Activated CD4-positive, alpha-beta T cell treated with anti-CD3 and anti-CD28 coated beads for 1 hour (primary cell): ENCODE measurements around the gene TLNRD1.
"Not testable (repeated sequence)": the region's sequence is repeated elsewhere in the genome, so short reads cannot be mapped to it uniquely, and the experiment has no call there.

Experiments used
- DNase-seq: peaks from one replicate; pipeline ENCODE4 v3.0.0-alpha.2; 2020

Gene TLNRD1

DNA sequence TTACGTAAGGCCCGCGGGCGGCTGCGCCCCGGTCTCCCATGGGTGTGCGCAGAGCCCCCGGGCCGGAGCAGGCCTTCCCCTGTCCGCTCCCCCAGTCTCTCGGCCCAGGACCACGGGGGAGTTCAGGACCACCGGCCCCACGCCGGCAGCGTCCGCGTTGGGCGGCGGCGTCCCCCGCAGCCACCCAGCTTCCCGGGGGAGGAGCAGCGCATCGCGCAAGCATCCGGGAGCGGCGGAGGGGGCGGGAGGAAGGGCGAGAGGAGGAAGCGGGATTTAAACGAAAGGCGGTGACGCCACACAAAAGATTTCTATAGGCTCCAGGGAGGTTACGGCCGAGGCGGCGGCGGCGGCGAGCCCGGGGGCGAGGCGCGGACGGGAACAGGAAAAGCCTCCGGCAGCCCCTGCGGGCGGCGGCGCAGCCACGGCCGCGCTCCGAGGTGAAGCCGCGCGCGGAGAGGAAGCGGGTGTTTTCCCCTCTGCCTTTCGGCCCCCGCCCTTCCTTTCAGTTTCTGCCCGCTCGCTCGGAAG, at the start of gene TLNRD1:
TLNRD1 (plus strand) TSS at position 300 of the 528 bp plus-strand sequence. CDS start 1,349 bp downstream, outside the sequence.
- DNase-seq, result peak; percentile 70

DNA sequence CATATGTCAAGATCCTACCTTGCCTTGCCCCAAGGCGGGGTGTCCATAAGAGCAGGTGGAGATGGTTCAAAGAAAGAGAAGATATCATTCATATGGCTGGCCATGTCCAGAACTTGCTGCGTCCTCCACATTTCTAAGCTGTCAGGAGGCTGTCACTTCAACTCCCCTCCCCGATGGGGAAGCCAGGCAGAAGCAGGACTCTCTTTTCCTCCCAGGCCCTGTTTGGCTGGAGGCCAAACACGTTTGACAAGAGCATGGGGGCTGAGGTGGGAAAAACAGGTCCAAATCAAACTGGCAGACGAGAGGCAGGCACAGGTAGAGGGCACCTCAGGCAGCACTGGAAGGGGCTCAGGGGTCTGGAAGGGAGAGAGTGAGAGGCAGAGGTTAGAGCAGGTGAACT, 48.8 kb upstream of the TLNRD1 start:
- DNase-seq, result no peak

DNA sequence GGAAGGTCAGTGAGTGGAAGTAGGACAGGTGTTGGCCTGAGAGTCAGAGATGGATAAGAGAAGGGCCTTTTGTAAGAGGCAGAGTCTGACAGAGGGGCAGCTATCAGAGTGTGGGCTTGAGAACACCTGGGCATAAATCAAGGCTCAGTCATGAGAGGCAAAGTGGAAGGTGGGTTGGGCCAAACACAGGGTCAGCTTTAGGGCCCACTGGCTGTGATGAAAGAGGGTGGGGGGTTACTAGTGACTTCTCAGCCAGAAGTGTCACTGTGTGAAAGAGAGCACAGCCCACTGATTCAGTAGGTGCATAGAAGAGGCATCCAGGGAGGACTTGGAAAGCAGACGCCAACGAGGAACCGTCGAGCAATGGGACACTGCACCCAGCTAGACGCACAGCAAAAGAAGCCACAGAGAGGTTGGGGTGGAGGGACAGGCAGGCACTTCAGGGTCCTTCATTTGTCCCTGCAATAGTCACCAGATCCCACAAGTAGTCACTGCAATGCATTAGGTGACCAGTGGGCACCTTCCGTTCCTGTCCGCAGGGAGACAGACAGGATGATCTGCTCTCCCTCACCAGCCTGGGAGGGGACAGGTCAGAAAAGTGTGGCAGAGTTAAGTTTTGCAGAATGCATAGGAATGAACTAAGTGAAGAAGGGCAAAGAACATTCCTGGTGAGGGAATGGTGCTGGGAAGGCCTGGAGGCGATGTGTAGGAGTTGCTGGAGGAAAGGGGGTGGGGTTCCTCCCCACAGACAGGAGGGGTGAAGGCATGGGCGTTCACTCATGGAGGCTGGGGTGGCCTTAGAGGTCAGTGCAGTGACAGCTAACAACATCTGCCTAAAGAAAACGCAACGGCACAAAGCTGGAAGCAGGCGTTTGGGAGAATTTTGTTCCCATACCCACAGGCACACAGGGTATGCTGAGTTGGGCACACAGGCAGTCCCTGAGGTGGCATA, 47.4 kb upstream of the TLNRD1 start:
- DNase-seq, result no peak

DNA sequence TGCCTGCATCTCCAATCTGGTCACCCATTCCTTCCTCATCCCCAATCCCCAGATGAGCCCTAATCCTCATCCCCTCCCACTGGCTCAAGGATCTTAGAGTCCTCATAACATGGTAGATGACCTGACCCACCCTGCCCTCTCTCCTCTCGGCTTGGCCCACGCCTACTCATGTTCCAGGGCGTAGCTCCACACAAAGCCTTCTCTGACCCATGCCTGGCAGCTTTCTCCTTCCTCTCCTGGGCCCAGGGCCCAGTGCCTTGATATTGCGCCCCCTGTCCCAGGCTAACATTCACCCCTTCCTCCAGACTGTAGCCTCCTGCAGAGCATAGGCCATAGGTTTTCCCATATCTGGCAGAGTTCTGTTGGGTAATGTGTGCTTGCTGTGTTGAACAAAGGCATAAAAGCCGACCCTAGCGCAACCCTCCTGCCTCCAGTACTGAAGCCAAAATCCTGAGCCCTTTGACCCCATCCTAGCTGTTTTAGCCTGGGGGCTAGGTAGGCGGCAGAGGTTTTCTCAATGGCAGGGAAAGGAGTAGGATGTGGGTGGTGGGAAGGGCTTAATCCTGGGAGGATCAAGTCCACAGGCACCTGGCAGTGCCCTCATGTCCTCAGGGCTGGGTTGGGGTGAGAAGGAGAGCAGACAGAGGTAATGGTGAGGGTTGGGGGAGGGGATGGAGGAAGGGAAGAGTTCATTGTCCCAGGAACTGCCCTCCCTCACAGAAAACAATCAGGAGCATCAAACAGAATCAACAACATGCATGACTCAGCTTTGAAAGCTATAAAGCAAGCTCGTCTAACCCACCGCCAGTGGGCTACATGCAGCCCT, 46.6 kb upstream of the TLNRD1 start:
- DNase-seq, result no peak

DNA sequence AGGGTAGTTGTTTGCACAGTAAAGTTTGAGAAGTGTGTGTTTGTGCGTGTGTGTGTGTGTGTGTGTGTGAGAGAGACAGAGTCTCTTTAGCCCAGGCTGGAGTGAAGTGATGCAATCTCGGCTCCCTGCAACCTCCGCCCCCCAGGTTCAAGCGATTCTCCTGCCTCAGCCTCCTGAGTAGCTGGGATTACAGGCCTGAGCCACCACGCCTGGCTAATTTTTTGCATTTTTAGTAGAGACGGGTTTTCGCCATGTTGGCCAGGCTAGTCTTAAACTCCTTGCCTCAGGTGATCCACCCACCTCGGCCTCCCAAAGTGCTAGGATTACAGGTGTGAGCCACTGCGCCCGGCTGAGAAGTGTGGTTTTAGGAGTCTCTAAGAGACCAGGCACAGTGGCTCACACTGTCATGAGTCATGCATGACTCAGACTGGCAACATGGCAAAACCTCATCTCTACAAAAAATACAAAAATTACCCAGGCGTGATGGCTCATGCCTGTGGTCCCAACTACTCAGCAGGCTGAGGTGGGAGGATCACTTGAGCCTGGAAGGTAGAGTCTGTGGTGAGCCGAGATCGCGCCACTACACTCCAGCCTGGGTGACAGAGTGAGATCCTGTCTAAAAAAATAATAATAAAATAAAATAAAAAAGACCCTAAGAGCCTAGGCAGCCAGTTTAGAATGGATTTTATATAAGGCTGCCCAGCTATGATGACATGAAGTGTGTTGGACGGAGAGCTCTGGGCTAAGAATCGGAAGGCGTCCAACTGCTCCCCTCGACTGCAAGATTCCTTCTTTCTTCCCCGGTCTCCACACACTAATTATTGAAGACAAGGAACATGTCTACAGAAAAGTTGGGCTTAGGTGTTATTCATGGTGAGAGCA, 44.9 kb upstream of the TLNRD1 start:
- not testable (repeated sequence) for DNase-seq

DNA sequence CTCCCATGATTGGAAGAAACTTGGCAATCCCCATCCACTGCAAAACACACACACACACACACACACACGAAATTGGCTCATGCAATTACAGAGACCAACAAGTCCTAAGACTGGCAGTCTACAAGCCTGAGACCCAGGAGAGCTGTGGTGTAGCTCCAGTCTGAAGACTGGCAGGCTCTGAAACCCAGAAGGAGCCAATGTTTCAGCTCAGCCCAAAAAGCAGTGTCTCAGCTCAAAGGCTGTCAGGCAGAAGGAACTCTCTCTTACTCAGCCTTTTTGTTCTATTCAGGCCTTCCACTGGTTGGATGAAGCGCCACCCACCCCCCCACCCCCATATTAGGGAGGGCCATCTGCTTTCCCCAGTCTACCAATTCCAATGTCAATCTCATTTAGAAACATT, 43.2 kb upstream of the TLNRD1 start:
- no peak for DNase-seq

DNA sequence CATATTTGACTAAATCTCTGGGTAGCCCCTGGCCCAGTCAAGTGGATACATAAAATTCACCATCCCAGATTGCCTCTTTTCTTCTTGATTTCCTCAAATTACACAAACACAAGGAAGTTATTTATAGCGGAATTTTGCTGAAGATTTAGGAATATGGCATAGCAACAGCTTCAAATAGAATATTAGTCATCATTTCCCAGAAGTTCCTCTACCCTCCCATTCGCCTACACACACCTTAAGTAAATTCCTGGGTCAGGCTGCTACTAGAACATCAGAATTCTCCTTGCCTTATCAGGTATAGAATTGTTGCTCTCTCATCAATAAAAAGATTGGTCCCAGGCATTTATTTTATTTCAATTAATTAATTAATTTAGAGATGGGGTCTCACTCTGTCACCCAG, 42.7 kb upstream of the TLNRD1 start:
- DNase-seq, result no peak

DNA sequence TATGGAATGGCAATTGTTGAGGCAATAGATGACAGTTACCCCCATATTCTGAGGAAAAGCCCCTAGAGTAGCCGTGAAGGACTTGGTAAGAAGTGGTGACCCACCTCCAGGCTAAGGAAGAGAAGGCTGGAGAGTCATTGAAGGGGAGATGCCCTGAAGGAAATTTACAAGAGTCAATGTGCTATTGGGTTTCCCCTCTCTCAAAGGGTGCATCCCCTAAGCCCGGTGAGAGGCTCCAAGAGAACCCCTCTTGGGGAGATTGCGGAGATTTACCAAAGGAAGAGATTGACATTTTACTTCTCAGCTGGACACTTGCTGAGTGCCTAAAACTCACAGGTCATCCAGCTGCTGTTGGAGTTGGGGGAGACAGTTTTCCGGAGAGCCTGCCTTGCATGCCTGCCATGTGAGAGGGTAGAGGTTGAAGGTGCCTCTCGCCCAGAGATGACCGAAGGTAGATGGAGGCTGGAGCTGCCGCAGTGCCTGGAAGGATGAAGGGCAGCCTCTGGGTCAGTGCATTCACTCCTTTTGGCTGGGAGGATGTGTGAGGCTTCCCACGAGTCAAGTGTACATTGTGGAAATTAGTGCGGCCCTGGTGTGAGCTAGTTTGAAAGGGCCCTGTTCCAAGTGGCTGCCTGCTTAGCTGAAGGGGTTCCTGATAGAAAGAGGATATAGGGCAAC, 41.8 kb upstream of the TLNRD1 start:
- no peak for DNase-seq

DNA sequence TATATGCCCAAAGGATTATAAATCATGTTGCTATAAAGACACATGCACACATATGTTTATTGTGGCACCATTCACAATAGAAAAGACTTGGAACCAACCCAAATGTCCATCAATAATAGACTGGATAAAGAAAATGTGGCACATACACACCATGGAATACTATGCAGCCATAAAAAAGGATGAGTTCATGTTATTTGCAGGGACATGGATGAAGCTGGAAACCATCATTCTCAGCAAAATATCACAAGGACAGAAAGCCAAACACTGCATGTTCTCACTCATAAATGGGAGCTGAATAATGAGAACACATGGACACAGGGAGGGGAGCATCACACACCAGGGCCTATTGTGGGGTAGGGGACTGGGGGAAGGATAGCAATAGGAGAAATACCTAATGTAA, 35.3 kb upstream of the TLNRD1 start:
- DNase-seq, result not testable (repeated sequence)

DNA sequence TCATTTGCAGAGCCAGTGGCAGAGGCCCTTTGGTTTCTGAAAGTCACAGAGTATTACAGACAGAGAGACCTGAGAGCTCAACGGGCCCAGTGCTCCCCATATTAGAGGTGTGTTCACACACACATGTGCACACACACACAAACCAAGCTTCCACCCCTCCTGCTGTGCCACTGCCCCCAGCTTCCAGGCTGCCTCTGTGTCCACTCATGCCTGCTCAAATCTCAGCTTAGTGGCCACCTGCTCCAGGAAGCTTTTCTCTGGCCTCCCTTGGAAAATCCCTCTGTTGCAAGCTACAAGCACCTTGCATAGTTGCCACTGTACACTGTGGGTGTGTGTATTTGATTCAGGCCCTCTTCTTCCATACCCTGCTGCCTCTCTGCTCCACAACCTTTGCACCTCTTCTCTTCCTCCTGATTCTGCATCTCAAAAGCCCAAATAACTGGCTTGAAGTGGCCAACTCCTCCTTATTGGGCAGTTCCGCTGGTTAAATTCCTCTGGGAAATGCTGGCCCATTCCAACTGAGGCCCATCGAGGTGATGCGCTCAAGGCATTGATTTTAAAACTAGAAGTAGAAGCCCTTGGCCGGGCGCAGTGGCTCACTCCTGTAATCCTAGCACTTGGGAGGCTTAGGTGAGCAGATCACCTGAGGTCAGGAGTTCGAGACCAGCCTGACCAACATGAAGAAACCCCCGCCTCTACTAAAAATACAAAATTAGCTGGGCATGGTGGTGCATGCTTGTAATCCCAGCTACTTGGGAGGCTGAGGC, 34.1 kb upstream of the TLNRD1 start:
- no peak for DNase-seq

DNA sequence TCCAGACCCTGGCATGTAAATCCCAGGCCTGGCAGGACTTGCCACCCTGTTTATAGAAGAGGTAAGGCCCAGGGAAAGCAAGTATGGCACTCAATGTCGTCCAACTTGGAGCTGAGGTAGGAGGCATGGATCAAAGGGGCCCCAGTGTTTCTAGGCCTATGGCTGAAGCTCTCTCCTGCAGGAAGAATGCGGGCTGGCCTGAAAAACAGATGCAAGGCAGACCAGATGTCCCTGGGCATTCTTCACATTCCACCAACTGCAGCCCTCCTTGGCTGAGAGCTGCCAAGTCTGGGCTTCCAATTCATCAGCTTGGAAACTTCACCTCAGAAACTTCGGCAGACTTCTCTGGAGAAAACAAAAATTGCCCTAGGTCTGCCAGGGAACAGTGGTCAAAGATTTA, 33.3 kb upstream of the TLNRD1 start:
- DNase-seq, result no peak

DNA sequence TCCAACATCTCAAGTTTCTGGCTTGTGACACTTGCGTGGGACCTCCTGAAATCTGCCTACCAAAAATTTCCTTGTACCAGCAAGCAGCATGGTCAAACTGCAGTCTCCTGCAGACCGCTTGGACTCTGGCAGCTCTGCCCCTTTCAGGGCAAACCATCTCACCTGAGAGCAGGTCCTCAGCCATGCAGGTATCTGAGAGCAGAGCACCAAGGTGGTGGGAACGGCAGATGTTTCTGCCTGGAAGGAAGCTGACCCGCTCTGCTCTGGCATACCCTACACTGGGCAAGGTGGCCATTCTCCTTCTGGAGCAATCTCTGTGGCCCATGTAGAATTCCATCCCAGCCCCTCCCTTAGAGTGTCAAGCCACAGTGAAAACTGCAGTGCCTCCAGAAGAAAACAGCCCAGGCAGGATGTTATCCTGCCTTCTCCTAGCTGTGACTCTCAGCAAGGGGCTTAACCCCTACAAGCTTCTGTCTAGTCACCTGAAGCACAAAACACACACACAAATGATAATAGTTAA, 32.7 kb upstream of the TLNRD1 start:
- no peak for DNase-seq

DNA sequence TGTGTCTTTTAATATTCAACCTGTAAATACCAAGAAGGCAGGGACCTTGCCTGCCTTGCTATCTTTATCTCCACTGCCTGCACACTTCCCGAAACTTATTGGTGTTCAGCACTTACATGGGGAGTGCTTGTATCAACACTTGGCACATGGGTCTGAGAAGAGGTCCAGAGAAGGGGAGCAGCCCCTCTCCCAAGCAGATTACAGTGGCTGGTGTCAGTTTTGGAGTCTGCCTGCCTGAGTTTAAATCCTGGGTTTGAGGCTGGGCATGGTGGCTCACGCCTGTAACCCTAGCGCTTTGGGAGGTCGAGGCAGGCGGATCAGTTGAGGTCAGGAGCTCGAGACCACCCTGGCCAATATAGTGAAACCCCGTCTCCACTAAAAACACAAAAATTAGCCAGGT, 31.4 kb upstream of the TLNRD1 start:
- DNase-seq, result no peak

DNA sequence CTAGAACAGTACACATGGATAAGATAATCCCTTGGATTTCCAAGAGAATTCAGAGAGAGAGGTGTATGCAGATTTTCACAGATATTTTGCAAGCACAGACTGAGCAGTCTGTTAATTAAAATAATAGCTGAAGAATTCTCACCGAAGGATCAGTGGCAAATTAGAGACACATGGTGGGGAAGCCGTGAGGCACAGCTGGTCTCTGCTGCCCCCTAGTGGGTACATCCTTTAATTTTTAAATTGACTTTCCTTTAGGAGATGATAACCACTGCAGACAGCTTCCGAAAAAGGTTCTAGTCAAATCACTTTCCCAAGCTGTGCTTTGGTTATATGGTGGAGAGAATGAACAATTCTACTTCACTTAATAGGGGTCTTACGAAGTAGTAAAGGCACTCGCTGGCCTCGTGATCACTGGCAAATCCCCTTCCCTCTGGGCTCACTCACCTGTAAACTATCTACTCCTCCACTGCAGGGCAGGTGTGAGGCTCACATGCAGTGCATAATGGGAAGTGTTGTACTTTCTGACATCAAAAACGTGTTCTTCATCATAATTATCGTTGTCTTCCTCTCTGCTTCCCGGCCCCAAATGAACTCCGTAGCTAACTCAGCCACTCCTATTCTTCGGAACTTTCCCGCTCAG, 30.6 kb upstream of the TLNRD1 start:
- DNase-seq, result peak; percentile 34

DNA sequence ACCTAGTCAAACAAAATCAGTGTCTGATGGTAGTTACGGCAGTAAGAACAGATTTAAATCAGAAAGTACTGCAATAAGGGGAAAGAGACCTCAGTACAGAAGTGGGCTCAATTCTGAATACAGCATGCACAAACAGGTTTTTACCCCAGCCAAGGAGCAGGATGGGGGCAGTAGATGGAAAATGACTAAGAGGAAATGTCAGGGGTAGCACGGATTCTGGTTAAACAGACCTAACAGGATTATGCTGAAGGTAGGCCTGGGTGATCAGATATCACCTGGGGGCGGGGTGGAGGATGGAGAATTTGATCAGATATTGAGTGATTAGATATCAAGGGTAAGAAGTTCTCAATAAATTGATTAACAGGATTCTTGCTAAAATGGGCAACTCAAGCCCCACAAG, 30.1 kb upstream of the TLNRD1 start:
- no peak for DNase-seq

DNA sequence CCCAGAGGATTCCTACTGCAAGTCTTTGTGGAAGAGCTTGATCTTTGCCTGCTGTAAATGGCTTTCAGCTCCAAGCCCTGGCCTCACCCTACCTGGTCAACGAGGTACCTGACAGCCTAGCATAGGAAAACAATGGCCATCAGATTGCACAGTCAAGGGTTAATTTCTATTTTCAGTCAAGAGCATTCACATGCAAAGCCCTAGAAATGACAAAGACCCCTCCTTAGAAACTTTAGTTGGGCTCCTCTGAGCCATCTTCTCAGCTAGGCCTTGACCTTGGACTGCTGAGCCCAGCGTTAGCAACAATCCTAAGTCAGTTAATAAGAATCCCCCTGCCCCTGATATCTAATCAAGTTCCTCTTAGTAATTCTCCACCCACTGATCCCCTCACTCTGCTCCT, 29.6 kb upstream of the TLNRD1 start:
- DNase-seq, result no peak

DNA sequence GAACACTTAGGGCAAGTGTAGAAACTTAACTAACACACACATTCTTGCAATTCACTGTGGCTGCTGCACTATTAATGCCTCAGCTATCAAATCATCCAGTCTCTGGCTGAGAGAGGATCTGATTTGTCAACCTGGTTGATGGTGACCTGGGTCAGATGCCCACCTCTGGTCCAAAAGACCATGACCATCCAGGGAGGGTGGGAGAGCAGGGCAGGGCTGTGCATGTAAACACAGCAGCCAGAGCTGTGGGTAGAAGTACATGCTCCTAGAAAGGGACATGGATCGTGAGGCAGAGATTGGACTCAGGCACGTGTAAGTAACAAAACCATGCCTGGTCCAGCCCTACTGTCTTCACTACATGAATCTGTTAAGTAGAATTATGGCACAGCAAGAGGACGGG, 28.4 kb upstream of the TLNRD1 start:
- DNase-seq, result no peak

DNA sequence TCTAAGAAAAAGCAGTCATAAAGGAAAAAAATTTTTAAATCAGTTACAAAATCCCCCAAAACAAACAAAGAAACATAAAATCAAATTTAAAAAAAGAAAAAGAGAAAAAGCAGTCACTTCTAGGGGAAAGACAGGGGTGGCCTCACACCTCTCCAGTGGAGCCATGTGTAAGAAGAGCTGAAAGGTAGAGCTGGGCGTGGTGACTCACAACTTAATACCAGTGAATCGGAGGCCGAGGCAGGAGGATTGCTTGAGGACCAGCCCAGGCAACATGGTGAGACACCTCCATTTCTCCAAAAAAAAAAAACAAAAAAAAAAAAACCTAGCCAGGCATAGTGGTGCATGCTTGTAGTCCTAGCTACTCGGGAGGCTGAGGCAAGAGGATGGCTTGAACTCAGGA, 25.8 kb upstream of the TLNRD1 start:
- DNase-seq, result no peak

DNA sequence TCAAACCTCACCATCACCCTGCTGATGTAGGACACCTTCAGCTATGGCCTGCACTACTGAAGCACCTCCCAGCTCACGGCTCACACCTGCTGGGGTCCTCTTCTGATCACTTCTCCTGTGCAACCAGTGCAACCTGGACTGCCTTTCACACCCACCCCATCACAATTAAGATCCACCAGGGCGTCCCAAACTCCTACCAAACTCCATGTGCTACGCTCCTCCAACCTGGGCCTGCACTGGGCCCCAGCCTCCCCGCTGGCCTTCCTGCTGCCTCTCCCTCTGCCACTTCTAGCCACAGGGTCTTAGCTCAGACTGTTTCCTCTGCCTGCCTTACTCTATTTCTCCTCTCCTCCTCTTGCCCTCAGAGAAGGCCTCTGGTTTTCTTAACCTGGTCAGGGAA, 23.9 kb upstream of the TLNRD1 start:
- DNase-seq, result no peak

DNA sequence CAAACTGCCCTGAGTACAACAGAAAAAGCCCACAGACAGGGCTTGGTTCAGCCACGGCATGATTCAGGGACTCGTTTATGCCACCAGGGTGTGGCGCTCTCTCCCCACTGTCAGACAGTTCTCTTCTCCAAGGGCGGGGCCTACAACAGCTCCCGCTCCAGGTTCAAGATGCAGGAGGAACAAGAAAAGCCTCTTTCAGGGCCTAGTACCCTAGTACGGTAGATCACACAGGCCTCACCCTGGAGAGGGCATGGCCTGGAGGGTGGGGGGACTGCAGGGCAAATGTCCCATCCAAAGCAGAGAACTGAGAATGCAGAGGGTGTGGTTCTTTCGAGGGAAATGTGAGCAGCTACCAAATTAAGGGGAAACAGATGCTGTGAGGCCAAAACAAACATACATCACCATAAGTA, 23.1 kb upstream of the TLNRD1 start:
- peak; percentile 20 for DNase-seq
